K562 (cell line): ENCODE data around the gene ST6GAL1. TPM values are rescaled to one million over a fixed set of nuclear protein-coding genes. Genes with fewer than 3 reads are reported as not detected.

Source experiments
- BMI1 ChIP-seq: fragments of 150-350 bp; IDR thresholded peaks from 2 replicates; pipeline ENCODE4 v1.6.1; 2014; ENCODE audit warnings: low read length
- KLF6 ChIP-seq: fragments of 250-450 bp; sonication (Bioruptor Pico); IDR thresholded peaks from 2 replicates; pipeline ENCODE4 v1.4.0; 2020; ENCODE audit warnings: mild to moderate bottlenecking, moderate library complexity, borderline replicate concordance
- LCOR ChIP-seq: sonication (generic); formaldehyde crosslinking; IDR thresholded peaks from 2 replicates; pipeline ENCODE4 v1.8.0; 2022; ENCODE audit warnings: mild to moderate bottlenecking, missing genetic modification reagents
- MGA ChIP-seq: fragments of 450-650 bp; IDR thresholded peaks from 2 replicates; pipeline ENCODE4 v1.6.1; 2016; ENCODE audit warnings: mild to moderate bottlenecking, moderate library complexity
- NELFE ChIP-seq: IDR thresholded peaks from 2 replicates; pipeline ENCODE4 v1.6.1; 2011; ENCODE audit warnings: mild to moderate bottlenecking; ENCODE audit not compliant: insufficient read depth, insufficient read length
- RREB1 ChIP-seq: fragments of 250-450 bp; sonication (Bioruptor Pico); IDR thresholded peaks from 2 replicates; pipeline ENCODE4 v1.4.0; 2020
- UBTF ChIP-seq, 2 experiments: IDR thresholded peaks; 2 replicates each; pipeline ENCODE4 v1.6.1; 2012; ENCODE audit warnings: improper control_type of control experiment in 2 of 2, low read depth in 2 of 2, low read length in 2 of 2, borderline replicate concordance in 1 of 2
- ZNF77 ChIP-seq: fragments of 250-450 bp; sonication (Bioruptor Pico); IDR thresholded peaks from 2 replicates; pipeline ENCODE4 v1.5.0; 2020
- polyA plus RNA-seq, 8 experiments: library from polyadenylated mRNA; depleted of rRNA in 4 of 8; stranded (reverse) in 5 of 8; unstranded in 3 of 8; fragments of >200 nt; fragmentation: Nextera tagmentation in 2 of 8; fragmentation: Illumina TruSeq in 1 of 8; extraction: Ambion mirVana in 2 of 8; extraction: Trizol in 1 of 8; gene quantifications; 2 replicates each; pipeline versions ENCODE4 v1.2.1 to v1.2.3, GENCODE V29; 2011 to 2014; ENCODE audit warnings: inconsistent platforms in 1 of 8, missing spikeins in 1 of 8
- total RNA-seq, 7 experiments: library from RNA; depleted of rRNA in 6 of 7; stranded (reverse); fragments of >200 nt in 6 of 7; fragmentation: Illumina TruSeq in 2 of 7; extraction: Trizol in 2 of 7; gene quantifications; 2 replicates each; pipeline versions ENCODE4 v1.2.1 to v1.2.3, GENCODE V29; 2011 to 2021; ENCODE audit warnings: low replicate concordance in 1 of 7

ST6GAL1 gene
- total and polyA plus RNA-seq, 9 of the 15 experiments (the other 6 are each of a cell fraction or from before 2014, with no cell fraction given) = 31.9 to 145 (median 71.0) TPM

- TF ChIP-seq RREB1 (CRISPR knock-in tag) (no peak), NELFE (no peak), MGA (peak; percentile 93), ZNF77 (no peak), BMI1 (no peak), UBTF (IDR thresholded peaks at IDR 0.05; ENCODE audit: borderline replicate concordance in 1 of 2, low read depth in 2 of 2, low read length in 2 of 2) (no peak), LCOR (no peak), KLF6 (peak; percentile 81; the same call in 1 of the 2 replicates)
Observed at GRCh38 chr3:186938716-186939115, 8.4 kb downstream of the ST6GAL1 start (continued).
